H1 (cell line): ENCODE results near the gene S100A6. TPM values are rescaled to one million over a fixed set of nuclear protein-coding genes. Genes with fewer than 3 reads are reported as not detected.

Experiments
- CHD2 ChIP-seq: IDR thresholded peaks from 2 replicates; pipeline ENCODE4 v1.6.1; 2012; ENCODE audit warnings: low read length, improper control_type of control experiment
- EGR1 ChIP-seq: IDR thresholded peaks from 2 replicates; pipeline ENCODE4 v1.6.1; 2011; ENCODE audit warnings: low read depth, low read length, borderline replicate concordance
- EZH2 ChIP-seq: fragments of 200-600 bp; sonication (generic); IDR thresholded peaks from 2 replicates; pipeline ENCODE4 v1.7.1; 2012; ENCODE audit warnings: low read depth, mild to moderate bottlenecking, moderate library complexity, low read length, inconsistent platforms; ENCODE audit not compliant: severe bottlenecking
- SIX5 ChIP-seq: IDR thresholded peaks from 2 replicates; pipeline ENCODE4 v1.6.1; 2011; ENCODE audit warnings: mild to moderate bottlenecking, low read depth, low read length
- polyA plus RNA-seq, 7 experiments: library from polyadenylated mRNA; depleted of rRNA in 3 of 7; stranded (reverse) in 5 of 7; unstranded in 2 of 7; fragments of >200 nt in 5 of 7; fragments of 200-250 nt in 2 of 7; gene quantifications; 1 replicate in 5 of 7; 2 replicates in 1 of 7; 4 replicates in 1 of 7; pipeline versions ENCODE4 v1.2.1 to v1.2.3, GENCODE V29; 2011 to 2013; ENCODE audit warnings: missing spikeins in 2 of 7, mixed read lengths in 2 of 7
- total RNA-seq: library from RNA; stranded (reverse); fragmentation: NEBNext Ultra II Directional; extraction: Animal tissue kit (Norgen Biotek cat#: 25700); gene quantifications from 2 replicates; pipeline ENCODE4 v1.2.1, GENCODE V29; 2021
- TF ChIP-seq, protein P1 (sequence below): IDR thresholded peaks from 2 replicates; pipeline ENCODE4 v1.6.1; 2012; ENCODE audit warnings: inconsistent platforms

The S100A6 gene
- total and polyA plus RNA-seq, 2 of the 8 experiments (the other 6 are each of a cell fraction or from before 2014, with no cell fraction given) = 11.1 to 63.0 TPM

DNA sequence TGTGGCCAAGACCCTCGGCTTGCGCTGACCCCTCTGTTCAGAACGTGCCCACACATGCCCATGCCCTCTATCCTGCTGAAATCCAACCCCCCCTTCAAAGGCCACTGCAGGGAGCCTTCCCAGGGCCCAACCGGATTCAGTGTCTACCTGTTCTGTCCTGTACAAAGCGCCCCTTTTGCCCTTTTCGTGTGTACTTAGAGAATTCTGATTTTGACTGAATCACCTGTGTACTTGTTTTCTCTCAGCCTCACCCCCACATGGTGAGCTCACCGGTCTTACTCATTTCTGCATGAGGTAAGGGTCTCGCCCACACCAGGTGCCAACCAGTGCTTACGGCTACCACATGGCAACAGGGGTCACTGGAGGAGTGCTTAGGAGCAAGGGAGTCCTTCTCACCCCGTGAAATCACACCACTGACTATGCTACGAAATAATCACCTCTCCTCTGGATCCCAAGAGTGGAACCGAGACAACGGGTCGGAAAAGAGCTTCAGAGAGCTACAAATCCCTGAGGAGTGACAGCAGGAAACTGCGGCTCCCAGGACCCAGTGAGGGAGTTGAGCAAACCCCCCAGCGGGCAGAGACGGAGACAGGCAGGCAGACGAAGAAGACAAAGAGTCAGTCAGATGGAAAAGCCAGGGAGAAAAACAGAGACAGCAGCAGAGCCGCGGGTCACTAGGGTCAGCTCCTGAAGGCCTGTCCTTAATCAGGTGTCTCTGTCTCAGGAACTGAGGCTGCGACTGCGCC, 32.0 kb upstream of the S100A6 start (continued):
- no peak for TF ChIP-seq SIX5
- TF ChIP-seq CHD2 = no peak
- no peak for TF ChIP-seq EZH2
- TF ChIP-seq, protein P1, sequence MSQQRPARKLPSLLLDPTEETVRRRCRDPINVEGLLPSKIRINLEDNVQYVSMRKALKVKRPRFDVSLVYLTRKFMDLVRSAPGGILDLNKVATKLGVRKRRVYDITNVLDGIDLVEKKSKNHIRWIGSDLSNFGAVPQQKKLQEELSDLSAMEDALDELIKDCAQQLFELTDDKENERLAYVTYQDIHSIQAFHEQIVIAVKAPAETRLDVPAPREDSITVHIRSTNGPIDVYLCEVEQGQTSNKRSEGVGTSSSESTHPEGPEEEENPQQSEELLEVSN = no peak
- no peak for TF ChIP-seq EGR1
